Activated CD4-positive, alpha-beta T cell treated with anti-CD3 and anti-CD28 coated beads for 48 hours (primary cell): ENCODE measurements around the gene GPR32.
"Not testable (repeated sequence)": the region's sequence is repeated elsewhere in the genome, so short reads cannot be mapped to it uniquely, and the experiment has no call there.

ENCODE experiments used
- DNase-seq: peaks from one replicate; pipeline ENCODE4 v3.0.0-alpha.2; 2020

Gene GPR32

DNA sequence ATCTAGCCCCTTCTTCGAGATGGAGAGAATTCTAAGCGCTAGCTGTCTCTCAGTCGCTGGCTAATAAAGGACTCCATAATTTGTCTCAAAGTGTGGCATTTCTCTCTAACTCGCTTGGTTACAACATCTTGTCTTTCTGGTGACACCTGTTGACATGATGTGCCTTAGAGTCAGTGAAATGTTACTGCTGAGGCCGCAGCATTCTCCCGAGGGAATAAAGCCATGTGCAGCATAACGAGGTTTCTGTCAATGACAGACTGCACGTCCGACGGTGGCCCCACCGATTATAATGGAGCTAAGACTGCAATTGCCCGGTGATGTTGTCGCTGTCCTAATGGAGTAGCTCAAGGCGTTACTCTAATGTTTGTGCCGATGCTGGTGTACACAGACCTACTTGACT, 20.3 kb upstream of the GPR32 start:
- DNase-seq: no peak

DNA sequence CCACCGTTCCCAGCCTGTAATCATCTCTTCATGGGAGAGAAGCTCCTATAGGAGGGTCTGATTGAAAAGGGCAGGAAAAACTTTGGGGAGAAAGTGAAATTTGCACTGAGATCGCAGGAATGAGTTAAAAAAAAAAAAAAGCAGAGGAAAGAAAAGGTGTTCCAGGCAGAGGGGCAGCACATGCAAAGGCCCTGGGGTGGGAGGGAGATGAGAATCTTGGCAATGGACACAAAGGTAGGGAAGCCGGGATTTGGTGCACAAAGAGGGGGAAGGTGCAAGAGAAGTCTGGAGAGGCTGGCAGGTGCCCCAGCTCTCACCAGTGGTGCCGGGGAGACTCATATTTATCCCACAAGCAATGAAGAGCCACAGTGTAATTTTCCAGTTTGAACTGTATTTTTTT, 16.4 kb upstream of the GPR32 start:
- DNase-seq: no peak

DNA sequence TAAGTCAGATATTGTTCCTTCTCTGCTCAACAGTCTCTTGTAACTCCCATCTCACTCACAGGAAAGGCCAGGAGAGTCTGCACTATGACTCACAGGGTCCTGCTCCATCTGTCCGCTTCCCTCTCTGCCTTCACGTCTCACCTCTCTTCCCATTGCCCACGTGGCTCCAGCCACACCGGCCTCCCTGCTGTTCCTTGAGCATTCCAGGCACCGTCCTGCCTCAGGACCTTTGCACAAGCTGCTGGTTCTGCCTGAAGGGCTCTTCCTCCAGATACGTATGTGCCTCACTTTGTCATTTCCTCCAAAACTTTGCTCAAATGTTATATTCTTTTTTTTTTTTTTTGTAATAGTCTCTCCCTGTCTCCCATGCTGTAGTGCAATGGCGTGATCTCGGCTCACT, 14.0 kb upstream of the GPR32 start:
- not testable (repeated sequence) for DNase-seq

DNA sequence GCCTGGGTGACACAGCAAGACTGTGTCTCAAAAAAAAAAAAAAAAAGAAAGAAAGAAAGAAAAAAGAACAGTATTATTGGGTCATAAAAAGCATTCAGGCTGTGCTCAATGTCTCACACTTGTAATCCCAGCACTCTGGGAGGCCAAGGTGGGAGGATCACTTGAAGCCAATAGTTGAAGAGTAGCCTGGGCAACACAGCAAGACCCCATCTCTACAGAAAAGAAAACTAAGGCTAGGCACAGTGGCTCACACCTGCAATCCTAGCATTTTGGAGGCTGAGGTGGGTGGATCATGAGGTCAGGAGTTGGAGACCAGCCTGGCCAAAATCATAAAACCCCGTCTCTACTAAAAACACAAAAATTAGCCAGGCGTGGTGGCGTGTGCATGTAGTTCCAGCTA, 12.6 kb upstream of the GPR32 start:
- DNase-seq: not testable (repeated sequence)

DNA sequence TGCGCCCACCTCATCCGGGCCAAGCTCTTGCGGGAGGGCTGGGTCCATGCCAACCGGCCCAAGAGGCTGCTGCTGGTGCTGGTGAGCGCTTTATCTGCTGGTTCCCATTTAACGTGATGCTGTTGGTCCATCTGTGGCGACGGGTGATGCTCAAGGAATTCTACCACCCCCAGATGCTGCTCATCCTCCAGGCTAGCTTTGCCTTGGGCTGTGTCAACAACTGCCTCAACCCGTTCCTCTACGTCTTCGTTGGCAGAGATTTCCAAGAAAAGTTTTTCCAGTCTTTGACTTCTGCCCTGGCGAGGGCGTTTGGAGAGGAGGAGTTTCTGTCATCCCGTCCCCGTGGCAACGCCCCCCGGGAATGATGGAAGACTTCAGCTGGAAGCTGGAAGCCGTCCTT, 11.2 kb upstream of the GPR32 start:
- DNase-seq: not testable (repeated sequence)

DNA sequence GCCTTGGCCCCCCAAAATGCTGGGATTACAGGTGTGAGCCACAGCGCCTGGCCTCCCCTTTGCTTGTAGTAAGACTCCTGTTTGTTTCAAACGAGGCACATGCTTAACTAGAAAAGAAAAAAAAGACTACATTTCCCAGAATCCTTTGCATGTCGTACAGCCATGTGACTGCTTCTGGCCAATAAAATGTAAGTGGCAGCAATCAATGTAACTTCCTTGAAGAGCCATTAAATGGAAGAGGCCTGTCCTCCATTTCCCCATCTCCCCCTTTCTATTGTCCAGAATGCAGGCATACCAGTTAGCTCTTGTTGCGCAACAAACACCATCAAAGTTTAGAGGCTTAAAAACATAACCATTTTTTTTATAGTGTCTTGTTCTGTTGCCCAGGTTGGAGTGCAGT, 10.4 kb upstream of the GPR32 start:
- DNase-seq: no peak

DNA sequence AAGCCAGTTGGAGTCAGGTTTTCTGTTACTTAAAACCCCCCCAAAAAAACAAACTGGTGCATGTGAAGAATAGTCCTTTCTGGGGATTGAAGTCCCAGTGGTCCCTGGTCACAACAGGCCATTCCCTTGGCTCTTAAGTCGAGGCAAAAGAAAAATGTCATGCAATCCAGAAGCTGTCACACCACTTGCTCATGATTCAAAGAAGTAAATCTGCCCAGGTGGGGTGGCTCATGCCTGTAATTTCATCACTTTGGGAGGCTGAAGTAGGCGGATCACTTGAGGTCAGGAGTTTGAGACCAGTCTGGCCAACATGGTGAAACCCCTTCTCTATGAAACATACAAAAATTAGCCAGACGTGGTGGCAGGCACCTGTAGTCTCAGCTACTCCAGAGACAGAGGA, 8.8 kb upstream of the GPR32 start:
- not testable (repeated sequence) for DNase-seq

DNA sequence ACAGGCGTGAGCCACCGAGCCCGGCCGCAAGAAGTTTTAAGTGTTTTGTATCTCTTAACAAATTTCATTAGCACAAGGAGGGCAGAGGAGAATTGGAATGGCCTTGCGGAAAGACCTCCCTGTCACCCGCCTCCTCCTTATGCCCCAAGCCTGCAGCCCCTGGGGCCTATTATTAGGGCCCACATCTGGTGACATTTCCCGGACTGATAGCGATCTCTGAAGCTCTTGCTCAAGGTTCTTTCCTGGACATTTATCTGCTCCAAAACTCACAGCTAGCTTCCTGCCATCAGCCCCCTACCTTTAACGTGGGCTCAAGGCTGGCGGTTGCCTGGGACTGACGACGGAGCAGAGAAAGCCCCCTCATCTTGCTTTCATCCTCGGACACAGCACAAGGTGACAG, 6.7 kb upstream of the GPR32 start:
- DNase-seq: not testable (repeated sequence)

DNA sequence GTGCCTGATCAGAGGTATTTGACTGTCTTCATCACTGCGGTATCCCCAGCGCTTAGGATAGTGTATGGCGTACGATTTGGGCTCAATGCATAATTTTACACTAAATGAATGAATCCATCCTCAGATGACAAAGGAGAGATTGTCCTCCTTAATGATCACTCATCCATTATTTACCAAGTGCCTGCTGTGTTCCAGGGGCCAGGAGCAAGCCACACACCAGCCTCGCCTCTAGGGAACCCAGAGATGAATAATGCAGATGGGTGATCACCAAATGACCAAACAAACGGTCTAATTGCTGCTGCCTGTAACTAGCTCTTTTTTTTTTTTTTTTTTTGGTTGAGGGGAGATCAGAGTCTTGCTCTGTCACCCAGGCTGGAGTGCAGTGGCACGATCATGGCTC, 5.9 kb upstream of the GPR32 start:
- DNase-seq: no peak

DNA sequence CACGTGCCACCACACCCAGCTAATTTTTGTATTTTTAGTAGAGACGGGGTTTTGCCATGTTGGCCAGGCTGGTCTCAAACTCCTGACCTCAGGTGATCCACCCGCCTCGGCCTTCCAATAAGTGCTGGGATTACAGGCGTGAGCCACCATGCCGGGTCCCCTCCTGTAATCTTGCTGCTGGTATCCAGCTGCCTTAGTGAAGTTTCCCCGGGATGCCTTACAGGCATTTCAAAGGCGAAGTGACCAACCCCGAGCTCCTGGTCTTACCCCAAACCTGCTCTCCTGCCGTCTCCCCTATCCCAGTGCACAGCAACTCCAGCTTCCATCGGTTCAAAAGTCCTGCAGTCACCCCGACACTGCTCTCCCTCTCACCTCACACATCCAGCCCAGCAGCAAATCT, 3.5 kb upstream of the GPR32 start:
- DNase-seq: not testable (repeated sequence)

DNA sequence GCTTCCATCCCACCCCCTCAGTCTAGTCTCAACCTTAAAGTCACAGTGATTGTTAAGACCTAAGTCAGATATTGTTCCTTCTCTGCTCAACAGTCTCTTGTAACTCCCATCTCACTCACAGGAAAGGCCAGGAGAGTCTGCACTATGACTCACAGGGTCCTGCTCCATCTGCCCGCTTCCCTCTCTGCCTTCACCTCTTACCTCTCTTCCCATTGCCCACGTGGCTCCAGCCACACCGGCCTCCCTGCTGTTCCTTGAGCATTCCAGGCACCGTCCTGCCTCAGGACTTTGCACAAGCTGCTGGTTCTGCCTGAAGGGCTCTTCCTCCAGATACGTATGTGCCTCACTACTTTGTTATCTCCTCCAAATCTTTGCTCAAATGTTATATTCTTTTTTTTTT, 3.0 kb upstream of the GPR32 start:
- DNase-seq: not testable (repeated sequence)

DNA sequence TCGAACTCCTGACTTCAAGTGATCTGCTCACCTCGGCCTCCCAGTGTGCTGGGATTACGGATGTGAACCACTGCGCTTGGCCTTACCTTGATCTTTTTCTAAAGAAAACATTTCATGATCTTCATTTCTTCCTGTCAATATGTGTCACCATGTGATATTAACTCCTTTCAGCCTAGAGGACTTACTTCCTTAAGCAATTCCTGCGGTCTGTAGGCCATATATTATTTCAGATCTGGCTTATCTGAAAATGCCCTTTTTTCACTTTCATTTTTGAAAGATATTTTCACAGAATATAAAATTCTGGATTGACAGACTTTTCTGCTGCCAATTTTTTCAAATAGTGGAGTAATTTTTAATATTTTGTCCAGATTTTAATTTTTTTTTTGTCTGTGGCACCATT, 2.0 kb upstream of the GPR32 start:
- DNase-seq: no peak

DNA sequence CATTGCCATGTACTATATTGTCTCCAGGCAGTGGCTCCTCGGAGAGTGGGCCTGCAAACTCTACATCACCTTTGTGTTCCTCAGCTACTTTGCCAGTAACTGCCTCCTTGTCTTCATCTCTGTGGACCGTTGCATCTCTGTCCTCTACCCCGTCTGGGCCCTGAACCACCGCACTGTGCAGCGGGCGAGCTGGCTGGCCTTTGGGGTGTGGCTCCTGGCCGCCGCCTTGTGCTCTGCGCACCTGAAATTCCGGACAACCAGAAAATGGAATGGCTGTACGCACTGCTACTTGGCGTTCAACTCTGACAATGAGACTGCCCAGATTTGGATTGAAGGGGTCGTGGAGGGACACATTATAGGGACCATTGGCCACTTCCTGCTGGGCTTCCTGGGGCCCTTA, 624 bp downstream of the GPR32 start:
- DNase-seq: no peak

DNA sequence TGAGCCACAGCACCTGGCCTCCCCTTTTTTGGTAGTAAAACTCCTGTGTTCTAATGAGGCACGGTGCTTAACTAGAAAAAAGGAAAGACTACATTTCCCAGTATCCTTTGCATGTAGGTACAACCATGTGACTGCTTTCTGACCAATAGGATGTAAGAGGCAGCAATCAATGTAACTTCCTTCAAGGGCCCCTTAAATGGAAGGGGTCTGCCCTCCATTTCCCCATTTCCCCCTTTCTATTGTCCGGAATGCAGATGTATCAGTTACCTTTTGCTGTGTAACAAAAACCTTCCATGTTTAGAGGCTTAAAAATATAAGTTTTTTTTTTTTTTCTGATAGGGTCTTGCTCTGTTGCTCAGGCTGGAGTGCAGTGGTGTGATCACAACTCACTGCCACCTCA, 2.2 kb downstream of the GPR32 start:
- DNase-seq: no peak

DNA sequence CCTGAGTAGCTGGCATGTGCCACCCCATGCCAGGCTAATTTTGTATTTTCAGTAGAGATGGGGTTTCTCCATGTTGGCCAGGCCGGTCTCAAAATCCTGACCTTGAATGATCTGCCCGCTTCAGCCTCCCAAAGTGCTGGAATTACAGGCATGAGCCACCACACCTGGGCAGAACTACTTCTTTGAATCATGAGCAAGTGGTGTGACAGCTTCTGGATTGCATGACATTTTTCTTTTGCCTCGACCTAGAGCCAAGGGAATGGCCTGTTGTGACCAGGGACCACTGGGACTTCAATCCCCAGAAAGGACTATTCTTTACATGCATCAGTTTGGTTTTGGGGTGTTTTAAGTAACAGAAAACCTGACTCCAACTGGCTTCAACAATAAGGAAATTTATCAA, 2.6 kb downstream of the GPR32 start:
- DNase-seq: not testable (repeated sequence)

DNA sequence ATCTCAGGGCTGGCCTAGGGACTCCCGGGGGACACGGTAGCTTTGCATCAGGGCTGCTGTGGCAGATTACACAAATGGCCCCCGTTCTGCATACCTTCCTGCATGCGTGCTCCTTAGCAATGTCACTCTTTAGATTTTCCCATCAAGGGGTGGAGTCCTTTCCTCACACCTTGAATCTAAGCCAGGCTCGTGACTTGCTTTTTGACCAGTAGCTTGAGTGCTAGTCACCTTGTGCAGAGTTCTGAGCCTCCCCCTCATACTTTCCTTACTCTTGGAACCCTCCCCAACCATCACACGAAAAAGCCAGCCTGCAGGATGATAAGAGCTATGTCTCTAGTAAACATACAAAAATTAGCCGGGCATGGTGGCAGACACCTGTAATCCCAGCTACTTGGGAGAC, 3.2 kb downstream of the GPR32 start:
- DNase-seq: not testable (repeated sequence)

DNA sequence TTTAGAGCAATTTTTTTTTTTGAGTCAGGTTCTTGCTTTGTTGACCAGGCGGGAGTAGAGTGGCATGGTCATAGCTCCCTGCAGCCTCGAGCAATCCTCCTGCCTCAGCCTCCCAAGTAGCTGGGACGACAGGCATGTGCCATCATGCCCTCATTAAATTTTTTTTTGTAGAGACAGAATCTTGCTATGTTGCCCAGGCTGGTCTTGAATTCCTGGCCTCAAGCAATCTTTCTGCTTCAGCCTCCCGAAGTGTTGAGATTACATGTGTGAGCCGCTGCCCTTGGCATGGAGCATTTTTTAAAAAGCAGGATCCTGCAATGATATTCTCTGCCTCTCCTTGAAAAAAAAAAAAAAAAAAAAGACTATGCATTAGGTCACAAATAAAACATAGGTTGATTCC, 5.9 kb downstream of the GPR32 start:
- DNase-seq: no peak

DNA sequence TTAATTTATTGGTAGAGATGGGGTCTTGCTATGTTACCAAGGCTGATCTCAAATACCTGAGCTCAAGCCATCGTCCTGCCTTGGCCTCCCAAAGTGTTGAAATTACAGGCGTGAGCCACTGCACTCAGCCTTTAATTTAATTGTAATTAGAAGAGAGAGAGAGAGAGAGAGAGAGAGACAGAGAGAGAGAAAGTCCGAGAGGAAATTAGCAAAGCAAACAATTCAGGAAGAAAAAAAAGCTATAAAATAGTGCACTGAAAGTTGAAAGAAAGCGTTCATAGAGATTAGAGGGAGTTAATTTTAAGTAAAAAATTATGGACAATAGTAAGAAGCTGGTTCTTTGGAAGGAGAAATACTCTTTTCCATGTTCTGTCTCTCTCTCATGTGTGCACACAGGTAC, 7.0 kb downstream of the GPR32 start:
- no peak for DNase-seq

DNA sequence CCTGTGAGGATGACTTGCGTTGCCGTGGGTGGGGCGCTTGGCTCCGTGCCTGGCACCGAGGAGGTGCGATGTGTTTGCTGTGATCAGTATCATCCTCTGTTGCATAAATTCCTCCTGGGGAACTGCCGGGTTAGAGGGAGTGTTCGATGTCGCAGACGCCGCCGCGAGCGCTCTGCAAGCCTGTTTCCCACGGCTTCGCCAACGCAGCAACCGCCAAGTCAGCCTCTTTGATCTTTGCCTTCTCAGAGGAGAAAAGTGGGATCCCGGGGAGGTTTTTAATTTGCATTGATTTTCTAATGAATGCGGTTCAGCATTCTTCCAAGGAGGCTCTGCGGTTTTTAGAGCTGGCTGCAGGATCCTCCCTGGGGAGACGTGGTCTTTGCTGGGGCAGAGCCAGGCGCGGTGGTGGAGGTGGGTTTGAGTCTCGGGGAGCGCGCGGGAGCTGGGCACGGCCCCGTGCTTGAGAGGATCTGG, 7.6 kb downstream of the GPR32 start:
- DNase-seq: peak; percentile 42

DNA sequence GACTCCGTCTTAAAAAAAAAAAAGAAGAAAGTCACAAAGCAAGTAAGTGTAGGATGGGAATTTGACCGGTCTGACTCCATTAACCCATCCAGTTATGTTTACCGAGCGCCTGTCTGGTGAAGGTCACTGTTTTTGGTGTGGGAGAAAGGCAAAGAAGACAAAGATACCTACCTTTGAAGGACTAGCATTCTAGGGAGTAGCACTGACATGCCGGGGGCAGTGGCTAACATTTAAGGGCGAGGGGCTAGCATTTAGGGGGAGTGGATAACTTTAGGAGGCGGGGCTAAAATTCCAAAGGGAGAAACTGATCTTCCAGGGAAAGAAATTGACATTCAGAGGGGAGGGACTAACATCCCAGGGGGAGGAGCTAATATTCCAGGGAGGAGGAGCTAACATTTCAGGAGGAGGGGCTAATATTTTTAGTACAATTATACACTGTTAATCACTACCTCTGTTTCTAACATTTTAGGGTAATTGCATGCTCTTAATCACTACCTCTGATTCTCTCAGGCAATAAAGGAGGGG, 8.7 kb downstream of the GPR32 start:
- no peak for DNase-seq

DNA sequence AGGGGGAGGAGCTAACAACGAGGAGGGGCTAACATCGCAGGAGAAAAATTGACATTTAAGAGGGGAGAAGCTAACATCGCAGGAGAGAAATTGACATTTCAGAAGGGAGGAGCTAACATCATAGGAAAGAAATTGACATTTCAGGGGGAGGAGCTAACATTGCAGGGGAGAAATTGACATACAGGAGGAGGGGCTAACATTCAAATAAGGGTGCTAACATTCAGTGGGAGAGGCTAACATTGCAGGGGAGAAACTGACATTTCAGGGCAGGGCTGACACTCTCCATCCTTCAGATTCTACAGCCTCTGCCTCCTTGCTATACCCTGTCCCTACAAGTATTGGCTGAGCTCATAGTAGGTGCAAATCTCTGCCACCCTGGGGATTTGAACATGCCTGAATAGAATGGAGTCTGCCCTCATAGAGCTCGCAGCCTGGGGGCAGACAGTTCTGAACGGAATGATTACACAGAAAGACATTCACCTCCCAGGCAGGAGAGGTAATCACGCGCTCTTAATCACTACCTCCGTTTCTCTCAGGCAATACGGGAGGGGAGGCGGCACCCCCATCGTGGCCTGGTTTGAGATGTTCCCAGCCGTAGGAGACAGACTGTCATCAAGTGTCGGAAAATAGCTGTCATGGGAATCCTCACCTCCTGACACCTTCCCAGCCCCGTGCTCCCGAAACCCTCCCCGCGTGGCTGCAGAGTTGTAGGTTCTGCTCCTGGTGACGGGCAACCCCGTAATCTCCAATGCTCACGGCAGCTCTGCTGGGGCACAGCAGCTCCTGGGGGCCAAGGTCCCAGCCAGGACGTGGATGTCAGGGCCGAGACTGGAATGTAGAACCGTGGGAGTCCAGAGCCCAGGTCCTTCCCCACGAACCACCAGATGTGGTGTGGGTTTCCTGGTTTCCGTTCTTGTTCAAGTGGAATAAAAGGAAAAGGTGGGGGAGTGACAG, 9.5 kb downstream of the GPR32 start:
- DNase-seq: no peak

DNA sequence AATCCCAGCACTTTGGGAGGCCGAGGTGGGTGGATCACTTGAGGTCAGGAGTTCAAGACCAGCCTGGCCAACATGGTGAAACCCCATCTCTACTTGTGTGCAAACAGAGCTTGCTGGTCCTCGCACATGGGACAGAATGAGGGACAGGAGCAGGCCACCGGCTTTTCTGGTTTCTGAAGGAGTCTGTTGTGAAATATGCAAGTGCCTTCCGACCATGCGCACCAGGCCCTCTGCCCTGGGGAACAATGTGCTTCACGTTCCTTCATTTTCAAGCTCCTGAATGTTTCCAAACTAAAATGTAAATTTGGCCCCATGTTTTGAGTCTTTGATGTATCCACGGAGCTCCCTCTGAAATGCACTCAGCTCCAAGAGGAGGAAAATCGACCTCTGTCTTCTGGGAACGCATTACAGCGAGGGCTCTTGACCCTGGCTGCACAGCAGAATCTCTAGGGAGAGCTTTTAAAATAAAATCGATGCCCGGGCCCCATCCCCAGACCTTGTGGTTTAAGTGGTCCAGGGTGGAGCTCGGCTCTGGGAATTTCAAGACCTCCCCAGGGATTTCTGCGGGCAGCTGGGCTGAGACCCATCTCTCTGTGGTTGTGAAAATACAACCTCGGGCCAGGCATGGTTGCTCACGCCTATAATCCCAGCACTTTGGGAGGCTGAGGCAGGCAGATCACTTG, 10.6 kb downstream of the GPR32 start:
- no peak for DNase-seq

DNA sequence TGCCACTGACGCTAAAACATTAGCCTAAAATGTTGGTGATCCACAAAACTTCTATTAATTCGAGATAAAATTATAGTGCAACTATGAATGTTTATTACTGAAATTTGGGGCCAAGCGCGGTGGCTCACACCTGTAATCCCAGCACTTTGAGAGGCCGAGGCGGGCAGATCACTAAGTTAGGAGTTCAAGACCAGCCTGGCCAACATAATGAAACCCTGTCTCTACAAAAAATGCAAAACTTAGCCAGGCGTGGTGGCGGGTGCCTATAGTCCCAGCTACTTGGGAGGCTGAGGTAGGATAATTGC, 13.5 kb downstream of the GPR32 start:
- not testable (repeated sequence) for DNase-seq

DNA sequence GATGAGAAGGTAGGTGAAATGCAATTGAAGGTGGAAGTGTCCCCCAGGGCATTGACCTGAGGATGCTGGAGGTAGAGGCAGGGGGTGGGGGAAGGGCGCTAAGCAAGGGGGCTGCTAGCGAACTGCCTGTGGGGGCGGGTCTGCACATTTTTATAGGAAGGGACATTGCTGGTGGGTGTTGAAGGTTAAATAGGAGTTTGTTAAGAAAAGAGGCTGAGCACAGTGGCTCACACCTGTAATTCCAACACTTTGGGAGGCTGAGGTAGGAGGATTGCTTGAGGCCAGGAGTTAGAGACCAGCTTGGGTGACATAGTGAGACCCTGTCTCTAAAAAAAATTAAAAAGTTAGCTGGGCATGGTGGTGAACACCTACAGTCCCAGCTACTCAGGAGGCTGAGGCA, 14.4 kb downstream of the GPR32 start:
- no peak for DNase-seq
